ENCODE measurements around the gene DDX17. TPM values are rescaled to one million over a fixed set of nuclear protein-coding genes. Genes with fewer than 3 reads are reported as not detected.

The DDX17 gene
- total RNA-seq = 439 and 549 TPM in 2 replicates

DNA sequence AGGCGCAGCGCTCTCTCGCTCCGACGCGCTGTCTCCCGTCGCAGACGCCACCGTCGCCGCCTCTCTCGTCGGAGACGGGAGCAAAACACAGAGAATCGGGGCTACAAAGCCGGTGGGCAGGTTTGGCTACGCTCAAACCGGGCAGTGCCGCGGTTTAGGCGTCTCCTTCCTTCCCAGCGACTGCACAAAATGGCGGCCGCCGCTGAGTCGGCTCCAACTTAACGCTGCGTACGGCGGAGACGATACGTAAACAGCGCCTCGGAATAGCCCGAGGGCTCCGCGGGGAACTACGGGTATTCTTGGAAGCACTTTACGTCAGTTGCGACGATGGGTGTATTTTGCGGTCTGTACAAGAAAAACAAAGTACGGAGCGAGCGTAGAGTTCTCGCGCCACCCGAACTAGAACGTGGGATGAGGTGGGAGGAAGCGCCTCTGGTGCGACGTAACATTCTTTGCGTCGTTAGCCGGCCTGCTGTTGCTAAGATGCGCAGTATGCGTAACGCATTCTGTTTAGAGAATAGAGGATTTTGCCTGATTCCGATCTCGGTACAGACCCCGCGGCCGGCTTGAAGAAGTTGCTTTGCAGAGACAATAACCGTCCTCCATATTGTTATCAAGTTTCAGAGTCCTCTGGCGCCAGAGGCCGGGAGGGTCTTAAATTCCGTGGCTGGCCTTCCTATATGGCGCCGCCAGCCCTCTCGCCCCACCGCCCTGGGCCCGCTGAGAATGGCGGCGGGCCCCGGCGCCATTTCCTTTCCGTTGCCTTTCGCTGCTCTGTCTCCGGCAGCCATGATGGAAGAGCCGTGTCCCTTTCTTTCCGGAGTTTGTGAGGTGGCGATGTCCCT lies at the start of gene DDX17:
TSS of gene DDX17 (minus strand) at position 194 of the 845 bp plus-strand sequence.

DNA sequence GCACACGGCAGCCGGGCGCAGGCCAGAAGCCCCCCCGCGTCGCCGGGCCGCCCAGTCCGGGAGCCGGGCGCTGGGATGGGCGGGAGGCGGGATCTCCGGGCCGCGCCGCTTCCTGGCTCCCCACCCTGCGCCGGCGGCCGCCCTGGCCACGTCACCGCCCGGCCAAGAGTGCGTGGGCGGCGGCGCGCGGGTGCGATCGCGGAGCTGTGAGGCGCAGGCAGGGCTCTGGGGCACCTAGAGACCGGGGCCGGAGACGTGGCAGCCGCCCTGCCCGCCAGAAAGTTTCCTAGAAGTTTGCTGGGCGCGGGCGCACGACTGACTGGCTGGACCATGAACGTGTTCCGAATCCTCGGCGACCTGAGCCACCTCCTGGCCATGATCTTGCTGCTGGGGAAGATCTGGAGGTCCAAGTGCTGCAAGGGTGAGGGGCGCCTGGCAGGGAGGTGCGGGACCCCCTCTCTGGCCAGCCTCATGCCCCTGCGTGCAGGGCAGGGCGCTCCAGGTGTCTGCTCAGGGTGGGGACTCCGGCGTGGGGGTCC lies 38.1 kb downstream of the DDX17 start, which contains the start of gene KDELR3:
TSS of gene KDELR3 (plus strand) at position 193 of the 539 bp plus-strand sequence. CDS start at position 331, 138 bp downstream.

DNA sequence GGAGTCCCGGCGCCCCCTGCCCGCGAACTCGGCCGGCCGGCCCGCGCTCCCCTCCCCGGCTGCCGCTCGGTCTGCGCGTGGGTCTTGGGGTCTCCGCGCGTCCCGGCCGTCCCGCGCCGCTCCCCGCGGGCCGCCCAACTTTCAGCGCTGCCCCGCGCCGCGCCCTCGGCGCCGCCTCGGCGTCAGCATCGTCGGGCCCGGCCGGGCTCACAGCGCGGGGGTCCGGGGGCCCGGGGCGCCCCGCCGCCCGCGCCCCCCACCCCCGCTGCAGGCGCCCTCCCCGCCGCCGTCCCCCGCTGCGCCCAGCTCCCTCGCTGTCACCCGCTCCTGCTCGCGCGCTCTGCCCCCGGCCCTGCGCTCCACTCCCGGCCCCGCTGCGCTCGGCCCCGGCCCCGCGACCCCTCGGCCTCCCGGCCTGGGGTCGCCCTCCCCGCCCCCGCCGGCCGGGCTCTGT lies 51.0 kb downstream of the DDX17 start, which contains the start of gene KCNJ4:
TSS of gene KCNJ4 (minus strand) at position 124 of the 454 bp plus-strand sequence. CDS start 27,067 bp downstream, outside the sequence.

Other genes starting within 250 kb of the DDX17 start
- gene TMEM184B, start 233.3 kb downstream of the DDX17 start, total RNA-seq = 90.8 and 94.9 TPM in 2 replicates
- gene CSNK1E, start 188.9 kb downstream of the DDX17 start, total RNA-seq = 184 and 344 TPM in 2 replicates
- gene KCNJ4, start 51.1 kb downstream of the DDX17 start, total RNA-seq = under 0.01 TPM in 1 of 2 replicates, not detected in the other
- 111 and 136 TPM in 2 replicates for gene KDELR3, start 38.2 kb downstream of the DDX17 start, total RNA-seq
- gene DMC1, start 63.9 kb upstream of the DDX17 start, total RNA-seq = 0.88 and 4.3 TPM in 2 replicates
- 1.3 and 1.8 TPM in 2 replicates for gene FAM227A, start 150.1 kb upstream of the DDX17 start, total RNA-seq
- 9.0 and 14.0 TPM in 2 replicates for gene CBY1, start 150.3 kb upstream of the DDX17 start, total RNA-seq
- gene TOMM22, start 175.6 kb upstream of the DDX17 start, total RNA-seq = 49.5 and 79.6 TPM in 2 replicates
- gene JOSD1, start 194.6 kb upstream of the DDX17 start, total RNA-seq = 46.6 and 56.6 TPM in 2 replicates
- gene GTPBP1, start 199.6 kb upstream of the DDX17 start, total RNA-seq = 48.0 and 54.7 TPM in 2 replicates
- 65.9 and 160 TPM in 2 replicates for gene SUN2, start 249.7 kb upstream of the DDX17 start, total RNA-seq